A673 (cell line): ENCODE measurements around the gene TPGS1. TPM values are rescaled to one million over a fixed set of nuclear protein-coding genes. Genes with fewer than 3 reads are reported as not detected.

Experiments used
- Bru-seq: library from RNA; stranded (reverse); fragments of 400-500 nt; gene quantifications from one replicate; lab custom pipeline; 2021; lab: Mats Ljungman, UMichigan
- BruChase-seq, 2 experiments: library from RNA; stranded (reverse); fragments of 400-500 nt; gene quantifications; one replicate each; lab custom pipeline; 2021; lab: Mats Ljungman, UMichigan
- BruUV-seq: library from RNA; stranded (reverse); fragments of 400-500 nt; replicated peaks from 2 replicates; lab custom pipeline; 2021; lab: Mats Ljungman, UMichigan
- CTCF ChIA-PET: fragments of 300-600 bp; sonication (Branson Sonifier 250); formaldehyde crosslinking; loops from one replicate; lab custom pipeline; 2022; ENCODE audit warnings: antibody characterized with exemption; lab: Charles Lee
- POLR2A ChIA-PET: fragments of 300-600 bp; sonication (Branson Sonifier 250); formaldehyde crosslinking; loops from one replicate; lab custom pipeline; 2022; ENCODE audit warnings: antibody characterized with exemption; ENCODE audit not compliant: low non-redundant PET; lab: Charles Lee
- DNase-seq: peaks from one replicate; pipeline ENCODE4 v3.0.0-alpha.2; 2015; ENCODE audit warnings: low spot score
- H3K27ac ChIP-seq: fragments of 200-600 bp; sonication (generic); 2 replicates; pipeline ENCODE4 v1.5.1; 2016; ENCODE audit warnings: mixed run types, low read depth, mild to moderate bottlenecking, mixed read lengths, antibody characterized with exemption, low read length; ENCODE audit not compliant: poor library complexity, severe bottlenecking
- H3K27me3 ChIP-seq: fragments of 200-600 bp; sonication (generic); replicated peaks from 2 replicates; pipeline ENCODE4 v1.6.1; 2017; ENCODE audit warnings: mixed run types, low read depth, mild to moderate bottlenecking, mixed read lengths, antibody characterized with exemption, low read length; ENCODE audit not compliant: insufficient read depth, poor library complexity
- H3K36me3 ChIP-seq: fragments of 200-600 bp; sonication (generic); 2 replicates; pipeline ENCODE4 v1.6.1; 2016; ENCODE audit warnings: mixed run types, mild to moderate bottlenecking, mixed read lengths, antibody characterized with exemption, low read length; ENCODE audit not compliant: insufficient read depth, poor library complexity, severe bottlenecking
- H3K4me1 ChIP-seq: fragments of 200-600 bp; sonication (generic); 2 replicates; pipeline ENCODE4 v1.6.1; 2017; ENCODE audit warnings: mixed run types, mild to moderate bottlenecking, mixed read lengths, antibody characterized with exemption, low read length; ENCODE audit not compliant: insufficient read depth, poor library complexity, severe bottlenecking
- H3K4me3 ChIP-seq: fragments of 200-600 bp; sonication (generic); 2 replicates; pipeline ENCODE4 v1.5.1; 2016; ENCODE audit warnings: low read depth, mixed run types, mild to moderate bottlenecking, mixed read lengths, low read length; ENCODE audit not compliant: poor library complexity, severe bottlenecking
- H3K9me3 ChIP-seq: fragments of 200-600 bp; sonication (generic); 2 replicates; pipeline ENCODE4 v1.6.1; 2016; ENCODE audit warnings: mixed run types, low read depth, mild to moderate bottlenecking, mixed read lengths, antibody characterized with exemption, low read length; ENCODE audit not compliant: poor library complexity, severe bottlenecking
- EZH2 ChIP-seq: fragments of 200-600 bp; sonication (generic); IDR thresholded peaks from 2 replicates; pipeline ENCODE4 v1.6.1; 2017; ENCODE audit warnings: borderline replicate concordance, low read depth, mild to moderate bottlenecking, mixed read lengths, antibody characterized with exemption, low read length; ENCODE audit not compliant: poor library complexity, severe bottlenecking
- intact Hi-C: fragments of 100-400 bp; cut with micrococcal nuclease; formaldehyde crosslinking; loops from one replicate; pipeline ENCODE4 v1.10.0; 2022; ENCODE audit not compliant: unreplicated experiment
- long read RNA-seq: library from polyadenylated mRNA; stranded (forward); transcript quantifications from one replicate; pipeline ENCODE4 v2.0.0, GENCODE V29; 2022
- total RNA-seq: library from RNA; stranded (reverse); gene quantifications from 2 replicates; pipeline ENCODE4 v1.2.3, GENCODE V29; 2021
- TF ChIP-seq, protein P1 (sequence below): fragments of 300-800, 200-600 bp; sonication (generic); conservative IDR thresholded peaks from 2 replicates; pipeline ENCODE4 v1.5.1; 2017; ENCODE audit warnings: low read depth, mild to moderate bottlenecking, antibody characterized with exemption, low read length, moderate library complexity, mixed read lengths

Gene TPGS1, protein sequence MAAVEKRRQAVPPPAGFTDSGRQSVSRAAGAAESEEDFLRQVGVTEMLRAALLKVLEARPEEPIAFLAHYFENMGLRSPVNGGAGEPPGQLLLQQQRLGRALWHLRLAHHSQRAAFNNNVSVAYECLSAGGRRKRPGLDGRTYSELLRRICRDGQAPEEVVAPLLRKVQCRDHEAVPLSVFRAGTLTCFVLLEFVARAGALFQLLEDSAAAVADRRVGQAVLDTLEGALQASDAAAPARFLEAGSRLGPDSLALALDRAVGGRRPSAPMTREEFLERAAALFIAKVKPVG
- total RNA-seq (20.7 and 22.2 TPM in 2 replicates), Bru-seq, nascent RNA (percentile 52 among the genes with signal in this experiment), BruChase-seq, experiment 1, labeled RNA remaining after a 2-hour chase (percentile 54 among the genes with signal in this experiment), BruChase-seq, experiment 2, labeled RNA remaining after a 6-hour chase (percentile 66 among the genes with signal in this experiment)
- long read RNA-seq, transcript TPGS1-201 (2 exons, 1,114 nt): major isoform, 115 of 116 reads
- long read RNA-seq, partial matches to known transcripts: 1 of 116 reads
- long read RNA-seq, other reads (novel, unspliced or antisense): 0 of 116 reads

DNA sequence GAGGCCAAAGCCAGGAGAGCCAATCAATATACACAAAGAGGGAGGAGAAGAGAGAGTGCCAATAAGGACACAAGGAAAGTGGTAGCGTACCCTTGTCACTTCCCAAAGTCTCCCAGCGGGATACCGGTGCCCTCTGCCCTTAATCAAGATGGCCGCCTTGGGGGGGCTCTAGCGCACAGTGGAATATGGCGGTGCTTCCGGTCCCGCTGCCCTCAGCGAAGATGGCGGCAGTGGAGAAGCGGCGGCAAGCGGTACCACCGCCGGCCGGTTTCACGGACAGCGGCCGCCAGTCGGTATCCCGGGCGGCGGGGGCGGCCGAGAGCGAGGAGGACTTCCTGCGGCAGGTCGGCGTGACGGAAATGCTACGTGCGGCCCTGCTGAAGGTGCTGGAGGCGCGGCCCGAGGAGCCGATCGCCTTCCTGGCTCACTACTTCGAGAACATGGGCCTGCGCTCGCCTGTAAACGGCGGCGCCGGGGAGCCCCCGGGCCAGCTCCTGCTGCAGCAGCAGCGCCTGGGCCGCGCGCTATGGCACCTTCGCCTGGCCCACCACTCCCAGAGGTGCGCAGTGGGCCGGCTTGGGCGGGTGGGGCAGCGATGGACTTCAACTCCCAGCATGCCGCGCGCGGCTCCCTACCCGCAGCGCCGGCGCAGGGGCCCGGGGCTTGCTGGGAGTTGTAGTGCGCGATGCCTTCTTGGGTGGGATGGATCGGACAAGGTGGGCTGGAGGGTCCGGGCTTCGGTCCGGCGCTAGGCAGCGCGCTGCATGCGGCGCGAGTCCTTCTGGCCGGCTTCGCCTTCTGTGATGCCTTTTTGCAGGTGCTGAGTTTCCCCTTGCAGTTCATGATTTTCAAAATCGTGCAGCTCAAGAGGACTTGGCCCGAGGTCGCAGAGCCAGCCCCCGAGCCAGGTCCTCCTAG is at the start of gene TPGS1:
TSS of gene TPGS1 (plus strand) at position 212 of the 918 bp plus-strand sequence. CDS start at position 222, 10 bp downstream.
- Histone ChIP-seq H3K4me1 (peaks cover 25% of the 10 kb centered on the region), H3K36me3 (no peaks in the 10 kb centered on the region), H3K9me3 (no peaks in the 10 kb centered on the region), H3K27ac (peak within 1 kb of the TSS; percentile 96), H3K4me3 (peak within 1 kb of the TSS; percentile 82), H3K27me3 (no peaks in the 10 kb centered on the region)
- no peak for TF ChIP-seq EZH2
- TF ChIP-seq, protein P1, sequence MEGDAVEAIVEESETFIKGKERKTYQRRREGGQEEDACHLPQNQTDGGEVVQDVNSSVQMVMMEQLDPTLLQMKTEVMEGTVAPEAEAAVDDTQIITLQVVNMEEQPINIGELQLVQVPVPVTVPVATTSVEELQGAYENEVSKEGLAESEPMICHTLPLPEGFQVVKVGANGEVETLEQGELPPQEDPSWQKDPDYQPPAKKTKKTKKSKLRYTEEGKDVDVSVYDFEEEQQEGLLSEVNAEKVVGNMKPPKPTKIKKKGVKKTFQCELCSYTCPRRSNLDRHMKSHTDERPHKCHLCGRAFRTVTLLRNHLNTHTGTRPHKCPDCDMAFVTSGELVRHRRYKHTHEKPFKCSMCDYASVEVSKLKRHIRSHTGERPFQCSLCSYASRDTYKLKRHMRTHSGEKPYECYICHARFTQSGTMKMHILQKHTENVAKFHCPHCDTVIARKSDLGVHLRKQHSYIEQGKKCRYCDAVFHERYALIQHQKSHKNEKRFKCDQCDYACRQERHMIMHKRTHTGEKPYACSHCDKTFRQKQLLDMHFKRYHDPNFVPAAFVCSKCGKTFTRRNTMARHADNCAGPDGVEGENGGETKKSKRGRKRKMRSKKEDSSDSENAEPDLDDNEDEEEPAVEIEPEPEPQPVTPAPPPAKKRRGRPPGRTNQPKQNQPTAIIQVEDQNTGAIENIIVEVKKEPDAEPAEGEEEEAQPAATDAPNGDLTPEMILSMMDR: no peak
- CTCF ChIA-PET: interaction anchor here (1.0 to 1.3 kb wide), 6 partner anchors 12 to 165 kb away, joined by 3 to 16 read pairs (median 10); partner anchors contain the start of genes CDC34 and MADCAM1
- POLR2A ChIA-PET: no interaction called here
- no TSS peak for BruUV-seq
- intact Hi-C loops: no loop called here
- peak; percentile 100 for DNase-seq

GRCh38 chr19:457636-458035 is 49.7 kb upstream of the TPGS1 start:
- ChIA-PET POLR2A (no interaction called here), CTCF (no interaction called here)
- H3K27me3 ChIP-seq: peaks cover 23% of the 10 kb centered on the region
- H3K36me3 ChIP-seq: no peaks in the 10 kb centered on the region
- H3K27ac ChIP-seq: no peak overlapping the region
- intact Hi-C loops: no loop called here
- no peaks in the 10 kb centered on the region for H3K4me1 ChIP-seq
- no peak for DNase-seq
- no peaks in the 10 kb centered on the region for H3K9me3 ChIP-seq
- no peak overlapping the region for H3K4me3 ChIP-seq
- TF ChIP-seq EZH2: no peak
- TF ChIP-seq, protein P1: no peak
- no TSS peak for BruUV-seq
